HG03354 (cell line): ENCODE measurements around the gene CUX1.

ENCODE experiments used
- ATAC-seq: cut with Tn5 transposase; IDR thresholded peaks from one replicate; pipeline ENCODE4 v1.9.1; 2021; ENCODE audit warnings: mild to moderate bottlenecking; ENCODE audit not compliant: unreplicated experiment, poor library complexity, severe bottlenecking

Gene CUX1

GRCh38 chr7:102072636-102073209, 255.3 kb downstream of the CUX1 start:
- no peak for ATAC-seq

GRCh38 chr7:102073931-102074880, 256.8 kb downstream of the CUX1 start:
- ATAC-seq, result no peak

- no peak for ATAC-seq
These were observed 257.7 kb downstream of the CUX1 start for GRCh38 chr7:102075126-102075525.

- ATAC-seq, result no peak
These were observed 258.2 kb downstream of the CUX1 start for GRCh38 chr7:102075553-102076135.

GRCh38 chr7:102077081-102077480, 259.7 kb downstream of the CUX1 start:
- ATAC-seq, result no peak

- ATAC-seq, result no peak
These were observed 262.0 kb downstream of the CUX1 start for GRCh38 chr7:102079140-102080018.

- no peak for ATAC-seq
These were observed 262.6 kb downstream of the CUX1 start for GRCh38 chr7:102080019-102080433.

GRCh38 chr7:102080434-102081243, 263.2 kb downstream of the CUX1 start:
- ATAC-seq, result no peak

GRCh38 chr7:102081244-102081627, 263.8 kb downstream of the CUX1 start:
- ATAC-seq, result no peak

- ATAC-seq, result no peak
These were observed 265.4 kb downstream of the CUX1 start for GRCh38 chr7:102082693-102083368.

- no peak for ATAC-seq
These were observed 267.9 kb downstream of the CUX1 start for GRCh38 chr7:102085218-102085772.

GRCh38 chr7:102089175-102090098, 272.0 kb downstream of the CUX1 start:
- no peak for ATAC-seq

GRCh38 chr7:102093599-102094315, 276.3 kb downstream of the CUX1 start:
- ATAC-seq, result no peak

- ATAC-seq, result no peak
These were observed 276.9 kb downstream of the CUX1 start for GRCh38 chr7:102094316-102094650.

GRCh38 chr7:102095321-102096011, 278.0 kb downstream of the CUX1 start:
- ATAC-seq, result no peak

GRCh38 chr7:102096012-102096332, 278.5 kb downstream of the CUX1 start:
- no peak for ATAC-seq
